Activated CD4-positive, alpha-beta T cell treated with anti-CD3 and anti-CD28 coated beads, Interleukin-2, amount 10 ng/mL, durations not matched to agents 24 days and 14 days (primary cell): ENCODE results near the gene STING1. TPM values are rescaled to one million over a fixed set of nuclear protein-coding genes. Genes with fewer than 3 reads are reported as not detected.
"Not testable (repeated sequence)": the region's sequence is repeated elsewhere in the genome, so short reads cannot be mapped to it uniquely, and the experiment has no call there.

Source experiments
- DNase-seq: peaks from one replicate; pipeline ENCODE4 v3.0.0; 2022
- H3K27ac Mint-ChIP-seq: one replicate; pipeline ENCODE4 v1.8.0; 2022; ENCODE audit warnings: mild to moderate bottlenecking, mixed read lengths
- H3K27me3 Mint-ChIP-seq: one replicate; pipeline ENCODE4 v1.8.0; 2022; ENCODE audit warnings: mixed read lengths
- H3K36me3 Mint-ChIP-seq: one replicate; pipeline ENCODE4 v1.8.0; 2022; ENCODE audit warnings: low read depth, mild to moderate bottlenecking, mixed read lengths
- H3K4me1 Mint-ChIP-seq: one replicate; pipeline ENCODE4 v1.8.0; 2021; ENCODE audit warnings: mixed read lengths
- H3K4me3 Mint-ChIP-seq: one replicate; pipeline ENCODE4 v1.8.0; 2022; ENCODE audit warnings: mild to moderate bottlenecking, moderate library complexity, mixed read lengths
- H3K9me3 Mint-ChIP-seq: one replicate; pipeline ENCODE4 v1.8.0; 2021; ENCODE audit warnings: mixed read lengths
- intact Hi-C: fragments of 100-400 bp; cut with micrococcal nuclease; formaldehyde crosslinking; loops from one replicate; pipeline ENCODE4 v1.15.1; 2023
- total RNA-seq: library from RNA; stranded (reverse); gene quantifications from 2 replicates; pipeline ENCODE4 v1.2.3, GENCODE V29; 2022

Gene STING1
- total RNA-seq = 198 and 201 TPM in 2 replicates

DNA sequence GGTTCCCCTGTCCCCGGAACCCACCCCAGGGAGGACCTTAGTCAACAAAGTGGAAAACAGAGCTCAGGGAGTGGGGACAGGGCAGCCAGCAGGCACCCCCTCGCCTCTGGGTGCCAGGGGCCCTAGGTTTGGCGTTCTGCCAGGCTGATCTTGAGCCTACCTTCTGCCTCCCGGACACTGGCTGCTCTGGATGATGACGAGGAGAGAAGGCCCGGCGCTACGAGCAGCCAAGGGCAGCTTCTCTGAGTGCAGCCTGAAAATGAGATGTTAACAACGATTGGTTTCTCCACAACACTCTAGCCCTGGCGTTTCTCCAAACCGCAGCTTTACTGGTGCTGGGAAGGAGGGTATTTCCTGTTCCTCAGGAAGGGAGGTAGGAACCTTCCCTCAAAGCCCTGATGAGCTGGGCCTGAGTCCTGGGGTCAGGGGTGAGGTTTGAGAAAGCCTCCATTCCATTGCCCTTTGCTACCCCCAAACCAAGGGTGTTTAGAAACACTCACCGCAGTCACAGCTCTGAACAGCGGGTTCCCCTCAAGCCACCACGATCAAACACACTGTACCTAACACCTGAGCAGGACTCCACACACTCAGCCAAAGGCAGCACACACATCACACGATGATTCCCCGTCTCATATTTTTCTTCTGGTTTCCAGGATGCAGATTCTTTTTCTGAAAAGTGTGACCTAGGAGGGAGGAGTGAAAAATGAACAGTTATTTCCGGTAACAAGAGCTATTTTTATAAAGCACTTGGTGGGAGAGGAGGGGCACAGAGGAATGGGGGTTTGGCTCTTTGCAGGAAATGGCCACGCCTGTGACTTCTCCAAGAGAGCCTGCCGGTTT is at the start of gene STING1:
Gene STING1 (minus strand): TSS at position 709 of the 840 bp plus-strand sequence. CDS start 1,054 bp downstream, outside the sequence.
- Mint-ChIP-seq H3K4me3 (peak within 1 kb of the TSS; percentile 89), H3K27ac (peak within 1 kb of the TSS; percentile 96), H3K36me3 (peaks cover 31% of the 10 kb centered on the region), H3K27me3 (no peaks in the 10 kb centered on the region), H3K4me1 (peaks cover 38% of the 10 kb centered on the region), H3K9me3 (no peaks in the 10 kb centered on the region)
- intact Hi-C loops = loop anchor here (1.0 to 5.0 kb wide), 5 partner anchors 23 to 79 kb away; partner anchors contain the start of genes DNAJC18 and UBE2D2
- peak; percentile 89 for DNase-seq

DNA sequence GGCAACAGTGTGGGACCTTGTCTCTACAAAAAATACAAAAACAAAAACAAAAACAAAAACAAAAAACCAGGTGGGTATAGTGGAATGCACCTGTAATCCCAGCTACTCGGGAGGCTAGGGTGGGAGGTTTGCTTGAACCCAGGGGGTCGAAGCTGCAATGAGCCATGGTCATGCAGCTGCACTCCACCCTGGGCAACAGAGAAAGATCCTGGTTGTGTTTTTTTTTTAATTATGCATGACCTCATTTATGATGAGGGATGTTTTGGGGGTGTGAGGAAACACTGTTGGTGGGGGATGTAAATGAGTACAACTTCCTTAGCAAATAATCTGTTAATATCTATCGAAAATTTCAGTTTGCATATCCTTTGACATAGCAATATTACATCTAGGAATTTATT is 49.2 kb upstream of the STING1 start:
- intact Hi-C loops = no loop called here
- no peak overlapping the region for H3K4me3 Mint-ChIP-seq
- no peak overlapping the region for H3K27ac Mint-ChIP-seq
- H3K36me3 Mint-ChIP-seq = no peaks in the 10 kb centered on the region
- H3K4me1 Mint-ChIP-seq = no peaks in the 10 kb centered on the region
- H3K9me3 Mint-ChIP-seq = no peaks in the 10 kb centered on the region
- peaks cover 2% of the 10 kb centered on the region for H3K27me3 Mint-ChIP-seq
- no peak for DNase-seq

DNA sequence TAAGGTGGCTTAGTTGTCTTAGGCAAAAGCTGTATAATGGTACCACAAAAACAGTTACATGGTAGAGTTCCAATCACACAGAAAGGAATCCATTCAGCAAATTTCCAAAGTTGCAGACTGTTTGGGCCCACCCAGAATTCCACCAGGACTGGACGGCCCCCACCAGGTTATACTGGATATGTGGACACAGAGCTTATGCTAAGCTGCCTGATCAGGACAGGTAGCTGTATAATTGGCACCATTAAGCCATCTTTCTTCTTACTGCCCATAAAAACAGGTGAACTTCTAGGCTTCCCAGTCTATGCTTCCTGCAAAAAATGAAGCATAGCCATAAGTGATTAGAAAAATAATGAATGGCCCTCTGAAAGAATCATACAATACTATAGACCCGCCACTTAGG is 47.5 kb upstream of the STING1 start:
- H3K9me3 Mint-ChIP-seq, H3K36me3 Mint-ChIP-seq, H3K4me3 Mint-ChIP-seq, H3K27me3 Mint-ChIP-seq, H3K27ac Mint-ChIP-seq, DNase-seq, H3K4me1 Mint-ChIP-seq, intact Hi-C loops: not testable (repeated sequence)

DNA sequence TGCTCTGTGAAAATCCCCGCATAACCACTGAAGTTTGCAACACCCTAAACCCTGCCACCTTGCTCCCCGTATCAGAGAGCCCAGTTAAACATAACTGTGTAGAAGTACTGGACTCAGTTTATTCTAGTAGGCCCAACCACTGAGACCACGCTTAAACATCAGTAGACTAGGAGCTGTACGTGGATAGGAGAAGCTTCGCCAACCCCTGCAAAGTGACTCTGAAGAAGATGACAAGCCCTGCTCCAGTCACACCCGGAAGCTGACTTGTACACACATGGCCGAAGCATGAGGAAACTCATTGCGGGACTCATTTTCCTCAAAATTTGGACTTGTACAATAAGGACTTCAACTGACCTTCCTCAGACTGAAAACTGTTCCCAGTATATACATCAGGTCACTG is 46.1 kb upstream of the STING1 start:
- intact Hi-C loops, H3K27ac Mint-ChIP-seq, H3K36me3 Mint-ChIP-seq, H3K4me3 Mint-ChIP-seq, H3K27me3 Mint-ChIP-seq, H3K4me1 Mint-ChIP-seq, DNase-seq, H3K9me3 Mint-ChIP-seq: not testable (repeated sequence)

DNA sequence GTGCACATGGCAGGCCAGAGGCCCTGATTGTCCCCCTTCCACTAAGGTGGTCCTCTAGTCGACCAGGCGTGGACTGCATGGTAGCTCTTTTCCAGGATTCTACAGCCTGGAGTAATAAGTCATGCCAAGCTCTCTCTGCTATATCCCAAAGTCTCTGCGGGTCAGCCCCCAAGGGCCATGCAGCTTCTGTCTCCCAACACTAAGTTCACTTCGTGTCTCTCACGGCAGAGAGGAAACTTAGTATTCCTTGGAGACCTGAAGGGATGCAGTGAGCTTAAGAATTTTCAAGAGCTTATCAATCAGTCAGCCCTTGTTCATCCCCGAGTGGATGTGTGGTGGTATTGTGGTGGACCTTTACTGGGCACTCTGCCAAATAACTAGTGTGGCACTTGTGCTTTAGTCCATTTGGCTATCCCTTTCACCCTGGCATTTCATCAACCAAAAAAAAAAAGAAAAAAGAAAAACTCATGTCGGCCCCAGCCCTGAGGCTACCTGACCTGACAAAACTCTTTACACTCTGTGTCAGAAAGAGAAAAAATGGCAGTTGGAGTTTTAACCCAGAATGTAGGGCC is 45.4 kb upstream of the STING1 start:
- H3K4me1 Mint-ChIP-seq, H3K27me3 Mint-ChIP-seq, H3K27ac Mint-ChIP-seq, intact Hi-C loops, H3K4me3 Mint-ChIP-seq, H3K9me3 Mint-ChIP-seq, DNase-seq, H3K36me3 Mint-ChIP-seq: not testable (repeated sequence)

DNA sequence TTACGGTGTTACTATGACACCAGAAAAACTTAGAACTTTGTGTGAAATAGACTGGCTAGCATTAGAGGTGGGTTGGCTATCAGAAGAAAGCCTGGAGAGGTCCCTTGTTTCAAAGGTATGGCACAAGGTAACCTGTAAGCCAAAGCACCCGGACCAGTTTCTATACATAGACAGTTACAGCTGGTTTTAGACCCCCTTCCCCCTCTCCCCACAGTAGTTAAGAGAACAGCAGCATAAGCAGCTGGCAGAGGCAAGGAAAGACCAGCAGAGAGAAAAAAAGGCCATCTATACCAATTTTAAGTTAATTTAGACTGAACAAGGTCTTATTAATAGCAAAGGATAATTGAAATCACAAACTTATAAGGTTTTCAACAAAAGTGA is 44.5 kb upstream of the STING1 start:
- H3K27ac Mint-ChIP-seq, H3K4me1 Mint-ChIP-seq, H3K27me3 Mint-ChIP-seq: not testable (repeated sequence)

DNA sequence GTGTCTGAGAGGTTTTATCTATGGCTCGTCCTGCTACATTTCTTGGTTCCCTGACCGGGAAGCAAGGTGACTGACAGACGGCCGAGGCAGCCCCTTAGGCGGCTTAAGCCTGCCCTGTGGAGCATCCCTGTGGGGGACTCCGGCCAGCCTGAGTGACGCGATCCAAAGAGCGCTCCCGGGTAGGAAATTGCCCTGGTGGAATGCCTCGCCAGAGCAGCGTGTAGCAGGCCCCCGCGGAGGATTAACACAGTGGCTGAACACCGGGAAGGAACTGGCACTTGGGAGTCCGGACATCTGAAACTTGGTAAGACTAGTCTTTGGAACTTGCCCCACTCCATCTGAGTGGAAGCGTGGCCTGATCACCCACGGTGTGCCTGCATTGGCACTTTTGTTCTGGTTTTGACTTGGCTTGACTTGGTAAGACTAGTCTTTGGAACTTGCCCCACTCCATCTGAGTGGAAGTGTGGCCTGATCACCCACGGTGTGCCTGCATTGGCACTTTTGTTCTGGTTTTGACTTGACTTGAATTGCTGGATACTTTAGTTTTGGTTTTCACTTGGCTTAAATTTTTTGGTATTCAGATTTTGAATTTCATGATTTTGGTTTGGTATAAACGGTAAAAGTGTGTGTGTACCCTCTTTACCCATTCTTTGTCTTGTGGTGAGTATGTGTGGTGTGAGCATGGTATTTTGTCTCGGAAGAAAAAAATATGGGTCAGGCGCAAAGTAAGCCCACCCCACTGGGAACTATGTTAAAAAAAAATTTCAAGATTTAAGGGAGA is 43.9 kb upstream of the STING1 start:
- DNase-seq, H3K27ac Mint-ChIP-seq, H3K4me1 Mint-ChIP-seq, intact Hi-C loops, H3K36me3 Mint-ChIP-seq, H3K4me3 Mint-ChIP-seq, H3K27me3 Mint-ChIP-seq, H3K9me3 Mint-ChIP-seq: not testable (repeated sequence)

More for the DNA sequence above, 44.5 kb upstream of the STING1 start:
- H3K9me3 Mint-ChIP-seq, intact Hi-C loops, DNase-seq, H3K4me3 Mint-ChIP-seq, H3K36me3 Mint-ChIP-seq: not testable (repeated sequence)

DNA sequence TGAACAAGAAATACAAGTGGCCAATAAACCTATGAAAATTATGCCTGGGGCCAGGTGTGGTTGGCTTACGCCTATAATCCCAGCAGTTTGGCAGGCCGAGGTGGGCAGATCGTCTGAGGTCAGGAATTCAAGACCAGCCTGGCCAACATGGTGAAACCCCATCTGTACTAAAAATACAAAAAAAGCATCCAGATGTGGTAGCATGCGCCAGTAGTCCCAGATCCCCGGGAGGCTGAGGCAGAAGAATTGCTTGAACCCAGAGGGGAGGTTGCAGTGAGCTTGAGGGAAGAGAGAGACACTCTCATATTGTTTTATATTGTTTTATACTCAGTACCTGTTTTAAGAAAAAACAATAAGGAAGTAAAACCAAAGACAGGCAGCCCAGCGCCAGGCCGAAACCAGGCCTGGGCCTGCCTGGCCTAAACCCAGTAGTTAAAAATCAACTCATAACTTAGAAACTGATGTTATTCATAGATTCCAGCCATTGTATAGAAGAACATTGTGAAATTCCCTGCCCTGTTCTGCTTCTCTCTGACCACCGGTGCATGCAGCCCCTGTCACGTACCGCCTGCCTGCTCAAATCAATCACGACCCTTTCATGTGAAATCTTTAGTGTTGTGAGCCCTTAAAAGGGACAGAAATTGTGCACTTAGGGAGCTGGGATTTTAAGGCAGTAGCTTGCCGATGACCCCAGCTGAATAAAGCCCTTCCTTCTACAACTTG is 43.2 kb upstream of the STING1 start:
- intact Hi-C loops, H3K27me3 Mint-ChIP-seq, H3K27ac Mint-ChIP-seq, H3K36me3 Mint-ChIP-seq, DNase-seq, H3K9me3 Mint-ChIP-seq, H3K4me1 Mint-ChIP-seq, H3K4me3 Mint-ChIP-seq: not testable (repeated sequence)

DNA sequence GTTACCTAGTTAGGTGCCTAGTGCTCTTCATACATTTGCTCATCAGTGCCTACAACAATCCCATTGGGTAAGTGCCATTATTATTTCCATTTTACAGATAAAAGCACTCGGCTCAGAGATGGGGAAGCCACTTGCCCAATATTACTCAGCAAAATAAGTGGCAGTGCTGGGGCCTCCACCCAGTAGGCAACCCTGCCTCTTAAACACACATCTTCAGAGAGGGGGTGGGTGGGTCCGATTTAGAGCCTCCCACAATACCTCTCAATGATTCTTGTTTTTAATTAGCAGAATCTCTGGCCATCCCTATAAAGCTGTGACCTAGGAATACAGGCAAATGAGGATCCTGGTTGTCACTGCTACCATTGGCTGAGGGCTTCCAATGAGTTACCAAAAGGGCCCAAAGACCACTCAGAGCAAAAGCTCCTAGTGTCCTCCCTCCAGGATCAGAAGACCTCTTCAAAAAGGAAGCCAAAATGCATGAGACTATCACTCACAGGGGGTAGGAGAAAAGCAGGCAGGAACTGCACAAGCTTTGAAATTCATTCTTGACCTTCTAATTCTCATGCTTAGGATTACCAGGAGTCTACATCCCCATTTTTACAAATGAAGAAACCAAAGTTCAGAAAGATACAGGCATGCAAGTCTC is 42.5 kb upstream of the STING1 start:
- H3K27ac Mint-ChIP-seq = no peak overlapping the region
- H3K36me3 Mint-ChIP-seq = no peaks in the 10 kb centered on the region
- no peaks in the 10 kb centered on the region for H3K4me1 Mint-ChIP-seq
- no peaks in the 10 kb centered on the region for H3K27me3 Mint-ChIP-seq
- no peaks in the 10 kb centered on the region for H3K9me3 Mint-ChIP-seq
- no peak overlapping the region for H3K4me3 Mint-ChIP-seq
- no peak for DNase-seq
- intact Hi-C loops = no loop called here

DNA sequence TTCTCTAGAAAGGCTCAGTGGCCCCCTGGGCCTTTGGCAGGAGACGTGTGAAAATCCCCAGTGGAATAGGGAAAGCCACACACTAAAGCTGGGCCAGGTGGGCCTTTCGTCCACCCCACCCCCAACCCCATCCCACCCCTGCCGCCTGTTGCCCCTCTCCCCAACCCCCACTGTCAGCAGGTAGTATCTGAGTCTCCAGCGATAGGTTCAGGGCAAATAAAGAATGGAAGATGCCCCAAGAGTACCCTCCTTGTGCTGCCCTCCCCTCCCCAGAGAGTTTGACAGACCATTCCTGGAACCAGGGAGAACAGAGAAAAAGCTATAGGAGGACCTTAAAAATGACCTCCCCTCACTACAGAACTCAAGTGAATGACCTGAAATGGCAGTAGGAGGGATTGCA is 41.9 kb upstream of the STING1 start:
- H3K4me1 Mint-ChIP-seq = no peaks in the 10 kb centered on the region
- intact Hi-C loops = no loop called here
- H3K4me3 Mint-ChIP-seq = no peak overlapping the region
- no peak overlapping the region for H3K27ac Mint-ChIP-seq
- no peaks in the 10 kb centered on the region for H3K9me3 Mint-ChIP-seq
- no peaks in the 10 kb centered on the region for H3K27me3 Mint-ChIP-seq
- no peak for DNase-seq
- no peaks in the 10 kb centered on the region for H3K36me3 Mint-ChIP-seq

DNA sequence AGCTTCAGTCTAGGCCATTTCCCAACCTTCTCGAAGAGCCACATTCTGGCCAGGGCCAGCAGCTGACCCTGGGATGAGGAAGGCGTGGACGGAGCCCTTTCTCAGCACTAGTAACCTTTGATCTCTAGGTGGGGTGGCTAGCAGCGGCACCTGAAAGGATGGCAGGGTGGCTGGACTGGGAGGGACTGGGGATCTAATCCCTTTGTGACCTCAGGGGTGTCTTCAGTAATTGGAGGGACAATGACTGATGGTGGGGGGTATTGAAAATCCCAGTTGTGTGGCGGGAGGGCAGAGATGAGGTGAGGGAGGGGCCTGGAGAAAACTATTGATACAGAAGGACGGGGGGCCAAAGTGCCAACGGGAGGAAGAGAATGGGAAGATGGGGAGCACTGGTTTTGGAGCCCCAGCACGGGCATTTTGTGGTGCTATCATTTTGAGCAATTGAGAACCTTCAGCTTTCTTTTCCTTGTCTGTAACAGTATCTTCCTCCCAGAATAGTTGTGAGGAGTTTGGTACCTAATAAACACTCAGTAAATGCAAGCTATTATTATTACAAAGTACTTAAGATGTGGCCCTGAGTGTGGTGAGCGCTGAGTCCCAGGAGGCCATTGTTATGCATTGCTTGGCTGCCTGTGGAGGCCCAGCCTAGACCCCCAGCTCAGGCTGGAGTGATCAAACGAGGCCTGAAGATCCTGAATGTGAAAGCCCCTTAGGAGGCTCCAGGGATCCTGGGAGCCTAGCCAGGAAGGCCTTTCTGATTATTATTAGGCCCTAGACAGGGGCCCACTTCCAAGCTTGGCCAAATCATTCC is 41.3 kb upstream of the STING1 start:
- Mint-ChIP-seq H3K4me1 (peaks cover 2% of the 10 kb centered on the region), H3K36me3 (no peaks in the 10 kb centered on the region), H3K4me3 (no peak overlapping the region), H3K9me3 (no peaks in the 10 kb centered on the region), H3K27ac (no peak overlapping the region), H3K27me3 (no peaks in the 10 kb centered on the region)
- no peak for DNase-seq
- intact Hi-C loops = no loop called here

DNA sequence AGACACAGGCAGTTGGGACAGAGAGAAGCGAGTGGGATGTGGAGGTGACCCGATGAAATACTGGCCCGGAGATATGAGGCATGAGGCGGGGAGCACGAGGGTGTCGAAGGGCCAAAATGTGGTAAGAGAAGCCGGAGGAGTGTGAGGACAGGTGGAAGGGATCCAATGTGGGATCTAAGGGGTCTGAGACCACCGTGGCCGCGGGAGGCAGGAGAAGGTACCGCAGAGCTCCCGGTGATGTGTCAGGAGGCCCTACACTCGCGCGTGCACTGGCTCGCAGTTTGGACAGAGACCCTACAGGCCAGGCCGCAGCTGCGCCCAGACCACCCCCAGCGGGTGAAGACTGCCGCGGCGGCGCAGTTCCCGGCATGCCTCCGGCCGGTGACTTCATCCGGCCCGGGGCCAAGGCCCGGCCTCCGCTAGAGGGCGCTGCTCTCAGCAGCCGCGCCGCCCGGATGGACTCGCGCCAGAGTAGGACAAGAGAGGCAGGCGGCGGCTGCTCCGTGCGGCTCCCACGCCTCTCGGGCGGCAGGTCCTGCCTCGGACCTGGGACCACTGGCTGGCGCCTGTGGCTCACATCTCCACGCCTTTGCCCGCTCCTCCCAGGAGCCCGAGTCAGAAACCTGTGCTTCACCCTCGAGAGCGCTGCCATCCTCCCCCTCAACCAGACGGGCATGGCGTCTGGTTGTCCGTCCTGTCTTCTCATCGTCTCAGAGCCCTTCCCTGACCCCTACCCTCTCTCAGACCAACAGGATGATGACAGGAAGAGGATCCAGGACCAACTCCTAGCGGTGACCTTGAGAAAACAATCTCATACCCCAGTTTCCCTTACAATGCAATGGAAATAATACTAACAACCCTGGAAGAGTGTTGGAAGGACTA is 35.4 kb upstream of the STING1 start:
- DNase-seq = peak; percentile 98
- Mint-ChIP-seq H3K36me3 (no peaks in the 10 kb centered on the region), H3K4me1 (peaks cover 28% of the 10 kb centered on the region), H3K27me3 (no peaks in the 10 kb centered on the region), H3K4me3 (peak overlapping the region; percentile 83), H3K27ac (peak overlapping the region; percentile 93), H3K9me3 (no peaks in the 10 kb centered on the region)
- intact Hi-C loops = loop anchor here (1.0 to 5.0 kb wide), 4 partner anchors 36 to 247 kb away; partner anchors contain the start of genes PAIP2, STING1 and UBE2D2
